Stimulated activated naive CD4-positive, alpha-beta T cell treated with Interleukin-2 at 50 U/mL for 16 hours (primary cell): ENCODE results near the gene UNG.
"Not testable (repeated sequence)": the region's sequence is repeated elsewhere in the genome, so short reads cannot be mapped to it uniquely, and the experiment has no call there.

Experiments
- DNase-seq: peaks from one replicate; lab custom pipeline; 2025; lab: John Stamatoyannopoulos, UW

Gene UNG

GRCh38 chr12:109097435-109098182 lies at the start of gene UNG:
Gene UNG (plus strand): TSS chr12:109097597. CDS start chr12:109097680, 83 bp downstream.
- peak; percentile 96 for DNase-seq

GRCh38 chr12:109048706-109049105 lies 48.7 kb upstream of the UNG start:
- not testable (repeated sequence) for DNase-seq

- DNase-seq, result not testable (repeated sequence)
These were observed 47.6 kb upstream of the UNG start for GRCh38 chr12:109049794-109050193.

GRCh38 chr12:109052097-109052413 lies 45.3 kb upstream of the UNG start:
- DNase-seq, result no peak

- peak; percentile 75 for DNase-seq
These were observed 44.7 kb upstream of the UNG start, which contains the start of gene USP30 for GRCh38 chr12:109052414-109053323. Gene USP30 (plus strand): TSS chr12:109052576. CDS start chr12:109052679, 103 bp downstream.

- DNase-seq, result peak; percentile 7
These were observed 43.8 kb upstream of the UNG start for GRCh38 chr12:109053382-109054123.

- DNase-seq, result not testable (repeated sequence)
These were observed 43.3 kb upstream of the UNG start for GRCh38 chr12:109054124-109054513.

- DNase-seq, result no peak
These were observed 42.9 kb upstream of the UNG start for GRCh38 chr12:109054520-109054919.

GRCh38 chr12:109056891-109057290 lies 40.5 kb upstream of the UNG start:
- DNase-seq, result no peak

- DNase-seq, result no peak
These were observed 40.0 kb upstream of the UNG start for GRCh38 chr12:109057376-109057775.

GRCh38 chr12:109058773-109059172 lies 38.6 kb upstream of the UNG start:
- DNase-seq, result no peak

- DNase-seq, result no peak
These were observed 33.3 kb upstream of the UNG start for GRCh38 chr12:109064143-109064542.

GRCh38 chr12:109065154-109065852 lies 32.1 kb upstream of the UNG start:
- no peak for DNase-seq

GRCh38 chr12:109065853-109066193 lies 31.6 kb upstream of the UNG start:
- no peak for DNase-seq

GRCh38 chr12:109069307-109070271 lies 27.8 kb upstream of the UNG start:
- DNase-seq, result no peak

GRCh38 chr12:109074866-109075265 lies 22.5 kb upstream of the UNG start:
- DNase-seq, result no peak

GRCh38 chr12:109082751-109083150 lies 14.6 kb upstream of the UNG start:
- DNase-seq, result no peak

GRCh38 chr12:109084425-109084824 lies 13.0 kb upstream of the UNG start:
- no peak for DNase-seq

GRCh38 chr12:109085590-109085989 lies 11.8 kb upstream of the UNG start:
- DNase-seq, result no peak

GRCh38 chr12:109087250-109087649 lies 10.1 kb upstream of the UNG start:
- no peak for DNase-seq

- DNase-seq, result no peak
These were observed 8.6 kb upstream of the UNG start for GRCh38 chr12:109088818-109089217.
